GM18505 (cell line): ENCODE data around the gene EPHA10.
A peak's percentile ranks its signal among the peaks of the same experiment; 100 is the strongest.
"Not testable (repeated sequence)": the region's sequence is repeated elsewhere in the genome, so short reads cannot be mapped to it uniquely, and the experiment has no call there.

Experiments
- ATAC-seq: cut with Tn5 transposase; IDR thresholded peaks from one replicate; pipeline ENCODE4 v1.9.1; 2021; ENCODE audit not compliant: unreplicated experiment
- POLR2A ChIP-seq: IDR thresholded peaks from 4 replicates; pipeline ENCODE4 v1.6.1; 2011; ENCODE audit warnings: borderline replicate concordance; ENCODE audit not compliant: insufficient read depth, insufficient read length; ENCODE audit errors: extremely low read depth

Gene EPHA10

GRCh38 chr1:37701051-37701450 is 63.9 kb downstream of the EPHA10 start:
- TF ChIP-seq POLR2A: no peak
- ATAC-seq: no peak

GRCh38 chr1:37699147-37699546 is 65.8 kb downstream of the EPHA10 start:
- ATAC-seq: no peak
- no peak for TF ChIP-seq POLR2A

- TF ChIP-seq POLR2A: no peak
Observed at GRCh38 chr1:37697737-37698136, 67.2 kb downstream of the EPHA10 start.

GRCh38 chr1:37697090-37697489 is 67.8 kb downstream of the EPHA10 start:
- no peak for TF ChIP-seq POLR2A
- no peak for ATAC-seq

More at GRCh38 chr1:37697737-37698136, 67.2 kb downstream of the EPHA10 start:
- ATAC-seq: no peak

- no peak for ATAC-seq
- no peak for TF ChIP-seq POLR2A
Observed at GRCh38 chr1:37692834-37693175, 72.1 kb downstream of the EPHA10 start.

- TF ChIP-seq POLR2A: peak; percentile 85
- ATAC-seq: peak; percentile 76
Observed at GRCh38 chr1:37692078-37692833, 72.7 kb downstream of the EPHA10 start, which contains the start of gene CDCA8. TSS of gene CDCA8 (plus strand) at chr1:37692516. CDS start at chr1:37692691, 175 bp downstream.

- TF ChIP-seq POLR2A: no peak
- ATAC-seq: no peak
Observed at GRCh38 chr1:37691497-37692077, 73.3 kb downstream of the EPHA10 start.

- TF ChIP-seq POLR2A: no peak
- no peak for ATAC-seq
Observed at GRCh38 chr1:37688926-37689325, 76.0 kb downstream of the EPHA10 start.

- not testable (repeated sequence) for ATAC-seq
Observed at GRCh38 chr1:37687764-37688163, 77.2 kb downstream of the EPHA10 start.

- no peak for ATAC-seq
- no peak for TF ChIP-seq POLR2A
Observed at GRCh38 chr1:37685722-37686121, 79.2 kb downstream of the EPHA10 start.

GRCh38 chr1:37684182-37684581 is 80.7 kb downstream of the EPHA10 start:
- ATAC-seq: not testable (repeated sequence)

GRCh38 chr1:37682334-37682987 is 82.5 kb downstream of the EPHA10 start:
- TF ChIP-seq POLR2A: no peak
- ATAC-seq: no peak

- no peak for TF ChIP-seq POLR2A
- ATAC-seq: no peak
Observed at GRCh38 chr1:37680933-37681332, 84.0 kb downstream of the EPHA10 start.

GRCh38 chr1:37677808-37678207 is 87.1 kb downstream of the EPHA10 start:
- no peak for TF ChIP-seq POLR2A
- no peak for ATAC-seq
